Measurements from ENCODE around the gene CCL25.

DNA sequence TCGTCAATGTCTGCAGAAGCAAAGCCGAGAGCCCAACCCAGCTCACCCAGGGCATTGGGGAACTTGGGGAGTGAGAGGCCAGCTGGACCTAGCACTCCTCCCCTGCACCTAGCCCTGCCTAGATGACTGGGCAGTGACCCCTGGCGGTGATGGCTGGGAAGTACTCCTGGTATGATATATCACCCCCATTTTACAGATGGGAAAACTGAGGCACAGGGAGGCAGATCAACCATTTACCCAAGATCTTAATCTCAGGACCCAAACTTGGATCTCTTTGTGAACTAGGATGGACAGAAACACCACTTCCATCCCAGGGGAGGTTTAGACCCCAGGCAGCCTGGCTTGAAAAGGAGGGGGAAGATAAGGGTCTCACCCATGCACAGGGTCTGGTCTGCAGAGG is 43.5 kb downstream of the CCL25 start:
- TF ChIP-seq, protein P1, sequence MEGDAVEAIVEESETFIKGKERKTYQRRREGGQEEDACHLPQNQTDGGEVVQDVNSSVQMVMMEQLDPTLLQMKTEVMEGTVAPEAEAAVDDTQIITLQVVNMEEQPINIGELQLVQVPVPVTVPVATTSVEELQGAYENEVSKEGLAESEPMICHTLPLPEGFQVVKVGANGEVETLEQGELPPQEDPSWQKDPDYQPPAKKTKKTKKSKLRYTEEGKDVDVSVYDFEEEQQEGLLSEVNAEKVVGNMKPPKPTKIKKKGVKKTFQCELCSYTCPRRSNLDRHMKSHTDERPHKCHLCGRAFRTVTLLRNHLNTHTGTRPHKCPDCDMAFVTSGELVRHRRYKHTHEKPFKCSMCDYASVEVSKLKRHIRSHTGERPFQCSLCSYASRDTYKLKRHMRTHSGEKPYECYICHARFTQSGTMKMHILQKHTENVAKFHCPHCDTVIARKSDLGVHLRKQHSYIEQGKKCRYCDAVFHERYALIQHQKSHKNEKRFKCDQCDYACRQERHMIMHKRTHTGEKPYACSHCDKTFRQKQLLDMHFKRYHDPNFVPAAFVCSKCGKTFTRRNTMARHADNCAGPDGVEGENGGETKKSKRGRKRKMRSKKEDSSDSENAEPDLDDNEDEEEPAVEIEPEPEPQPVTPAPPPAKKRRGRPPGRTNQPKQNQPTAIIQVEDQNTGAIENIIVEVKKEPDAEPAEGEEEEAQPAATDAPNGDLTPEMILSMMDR (IDR thresholded peaks at IDR 0.05) = no peak
- TF ChIP-seq POLR2A (IDR thresholded peaks at IDR 0.05) = no peak
